ENCODE data around the gene UNC119. TPM values are rescaled to one million over a fixed set of nuclear protein-coding genes. Genes with fewer than 3 reads are reported as not detected.

UNC119 gene
- total and polyA plus RNA-seq, 2 experiments from 2014 or later, result 39.0 to 78.4 TPM

DNA sequence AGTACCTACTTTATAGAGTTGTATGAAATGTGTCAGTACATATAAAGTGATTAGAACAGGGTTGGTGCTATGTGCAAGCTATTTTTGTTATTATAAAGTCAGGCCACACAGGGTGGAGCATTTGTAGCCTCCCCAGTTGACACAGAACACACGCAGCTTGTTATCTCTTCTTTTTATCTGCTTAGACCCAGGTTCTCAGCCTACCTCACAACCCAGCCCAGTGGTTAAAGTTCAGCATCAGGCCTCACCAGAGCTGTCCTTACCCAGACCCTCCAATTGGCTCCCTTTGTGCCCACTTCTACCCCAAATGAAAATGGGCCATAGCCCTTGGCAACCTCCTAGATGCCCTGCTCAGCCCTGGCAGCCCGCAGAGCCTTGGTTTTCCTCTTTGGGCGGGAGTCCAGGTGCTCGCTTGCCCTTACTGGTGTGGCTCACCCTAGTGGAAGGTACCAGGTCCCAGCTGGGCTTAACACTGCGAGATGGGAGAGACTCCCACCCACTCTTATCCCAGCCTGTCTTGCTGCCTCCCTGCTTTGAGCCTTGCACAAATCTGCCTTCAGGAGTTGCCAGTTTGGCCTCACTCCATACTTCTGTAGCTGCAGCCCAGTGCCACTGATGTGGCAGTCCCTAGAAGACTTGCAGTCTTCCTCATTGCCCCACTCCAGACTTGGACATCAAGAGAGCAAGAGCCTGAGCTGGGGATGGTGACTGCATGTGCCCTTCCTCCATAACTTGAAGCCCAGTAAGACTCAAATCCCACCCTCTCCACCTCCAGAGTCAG lies 20.0 kb upstream of the UNC119 start:
- H3K4me3 ChIP-seq, result peak overlapping the region; percentile 95
- peak overlapping the region; percentile 89 for H3K4me2 ChIP-seq
- H3K36me3 ChIP-seq (ENCODE audit: insufficient read depth), result no peaks in the 10 kb centered on the region; the same call in 1 of the 2 replicates
- TF ChIP-seq NANOG (IDR thresholded peaks at IDR 0.05; ENCODE audit: borderline replicate concordance), result no peak
- no peak for TF ChIP-seq CREB1 (CRISPR knock-in tag; IDR thresholded peaks at IDR 0.05; ENCODE audit: low read depth)
- TF ChIP-seq ZNF331 (CRISPR knock-in tag; IDR thresholded peaks at IDR 0.05; ENCODE audit: low read depth), result no peak
- TF ChIP-seq STAT1 (IDR thresholded peaks at IDR 0.05; ENCODE audit: unreplicated experiment), result no peak
- TF ChIP-seq REST (IDR thresholded peaks at IDR 0.05; ENCODE audit: unreplicated experiment), result no peak
- TF ChIP-seq, protein P1, sequence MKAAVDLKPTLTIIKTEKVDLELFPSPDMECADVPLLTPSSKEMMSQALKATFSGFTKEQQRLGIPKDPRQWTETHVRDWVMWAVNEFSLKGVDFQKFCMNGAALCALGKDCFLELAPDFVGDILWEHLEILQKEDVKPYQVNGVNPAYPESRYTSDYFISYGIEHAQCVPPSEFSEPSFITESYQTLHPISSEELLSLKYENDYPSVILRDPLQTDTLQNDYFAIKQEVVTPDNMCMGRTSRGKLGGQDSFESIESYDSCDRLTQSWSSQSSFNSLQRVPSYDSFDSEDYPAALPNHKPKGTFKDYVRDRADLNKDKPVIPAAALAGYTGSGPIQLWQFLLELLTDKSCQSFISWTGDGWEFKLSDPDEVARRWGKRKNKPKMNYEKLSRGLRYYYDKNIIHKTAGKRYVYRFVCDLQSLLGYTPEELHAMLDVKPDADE (IDR thresholded peaks at IDR 0.05), result no peak
- TF ChIP-seq EZH2 (IDR thresholded peaks at IDR 0.05; ENCODE audit: low read depth, unreplicated experiment), result no peak
- TF ChIP-seq, protein P2, sequence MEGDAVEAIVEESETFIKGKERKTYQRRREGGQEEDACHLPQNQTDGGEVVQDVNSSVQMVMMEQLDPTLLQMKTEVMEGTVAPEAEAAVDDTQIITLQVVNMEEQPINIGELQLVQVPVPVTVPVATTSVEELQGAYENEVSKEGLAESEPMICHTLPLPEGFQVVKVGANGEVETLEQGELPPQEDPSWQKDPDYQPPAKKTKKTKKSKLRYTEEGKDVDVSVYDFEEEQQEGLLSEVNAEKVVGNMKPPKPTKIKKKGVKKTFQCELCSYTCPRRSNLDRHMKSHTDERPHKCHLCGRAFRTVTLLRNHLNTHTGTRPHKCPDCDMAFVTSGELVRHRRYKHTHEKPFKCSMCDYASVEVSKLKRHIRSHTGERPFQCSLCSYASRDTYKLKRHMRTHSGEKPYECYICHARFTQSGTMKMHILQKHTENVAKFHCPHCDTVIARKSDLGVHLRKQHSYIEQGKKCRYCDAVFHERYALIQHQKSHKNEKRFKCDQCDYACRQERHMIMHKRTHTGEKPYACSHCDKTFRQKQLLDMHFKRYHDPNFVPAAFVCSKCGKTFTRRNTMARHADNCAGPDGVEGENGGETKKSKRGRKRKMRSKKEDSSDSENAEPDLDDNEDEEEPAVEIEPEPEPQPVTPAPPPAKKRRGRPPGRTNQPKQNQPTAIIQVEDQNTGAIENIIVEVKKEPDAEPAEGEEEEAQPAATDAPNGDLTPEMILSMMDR (conservative IDR thresholded peaks at IDR 0.05; ENCODE audit: low read depth in 2 of 2), result no peak; a peak in 1 of 4 replicates
- TF ChIP-seq ZNF462 (CRISPR knock-in tag; IDR thresholded peaks at IDR 0.05), result no peak
- no peak for TF ChIP-seq JUNB (IDR thresholded peaks at IDR 0.05; ENCODE audit: unreplicated experiment)
- TF ChIP-seq EZH2phosphoT487 (IDR thresholded peaks at IDR 0.05; ENCODE audit: unreplicated experiment), result no peak
- TF ChIP-seq ZNF114 (CRISPR knock-in tag; IDR thresholded peaks at IDR 0.05), result no peak
- no peak for TF ChIP-seq POLR2AphosphoS5 (IDR thresholded peaks at IDR 0.05; ENCODE audit: low read depth)
- no peak for ATAC-seq
- Mint-ChIP-seq H3K4me1 (peaks cover 33% of the 10 kb centered on the region), H3K27me3 (ENCODE audit: insufficient read depth, low read depth, poor library complexity) (peaks cover 17% of the 10 kb centered on the region), H3K9me3 (no peaks in the 10 kb centered on the region), H3K4me3 (peak overlapping the region; percentile 97), H3K36me3 (ENCODE audit: low read depth) (peaks cover 17% of the 10 kb centered on the region), H3K27ac (no peak overlapping the region)
- no peaks in the 10 kb centered on the region for H3K9me2 ChIP-seq (ENCODE audit: insufficient read depth)
- H3F3A ChIP-seq (replicated peaks; ENCODE audit: low read depth), result peaks cover 8% of the 10 kb centered on the region
- DNase-seq (ENCODE audit: low spot score), result no peak
- H4K20me1 ChIP-seq (replicated peaks; ENCODE audit: insufficient read depth), result peaks cover 3% of the 10 kb centered on the region
- no peak overlapping the region for H3K27ac ChIP-seq (ENCODE audit: low read depth)
- H3K79me2 ChIP-seq (replicated peaks; ENCODE audit: insufficient read depth), result peaks cover 28% of the 10 kb centered on the region
- H3K4me1 ChIP-seq (ENCODE audit: insufficient read depth), result peaks cover 29% of the 10 kb centered on the region
- H2AFZ ChIP-seq, result peak overlapping the region; percentile 99; the same call in 1 of the 2 replicates
- H3K27me3 ChIP-seq (ENCODE audit: insufficient read depth), result peaks cover 4% of the 10 kb centered on the region; the same call in 1 of the 2 replicates

All from GM23338 (cell line).